NCI-H1092 treated with DMSO at 0.1 percent for 48 hours (cell line): Measurements from ENCODE around the gene ARFGAP1.
"Not testable (repeated sequence)": the region's sequence is repeated elsewhere in the genome, so short reads cannot be mapped to it uniquely, and the experiment has no call there.

Source experiments
- DNase-seq: peaks from one replicate; lab custom pipeline; 2025; lab: John Stamatoyannopoulos, UW

The ARFGAP1 gene

DNA sequence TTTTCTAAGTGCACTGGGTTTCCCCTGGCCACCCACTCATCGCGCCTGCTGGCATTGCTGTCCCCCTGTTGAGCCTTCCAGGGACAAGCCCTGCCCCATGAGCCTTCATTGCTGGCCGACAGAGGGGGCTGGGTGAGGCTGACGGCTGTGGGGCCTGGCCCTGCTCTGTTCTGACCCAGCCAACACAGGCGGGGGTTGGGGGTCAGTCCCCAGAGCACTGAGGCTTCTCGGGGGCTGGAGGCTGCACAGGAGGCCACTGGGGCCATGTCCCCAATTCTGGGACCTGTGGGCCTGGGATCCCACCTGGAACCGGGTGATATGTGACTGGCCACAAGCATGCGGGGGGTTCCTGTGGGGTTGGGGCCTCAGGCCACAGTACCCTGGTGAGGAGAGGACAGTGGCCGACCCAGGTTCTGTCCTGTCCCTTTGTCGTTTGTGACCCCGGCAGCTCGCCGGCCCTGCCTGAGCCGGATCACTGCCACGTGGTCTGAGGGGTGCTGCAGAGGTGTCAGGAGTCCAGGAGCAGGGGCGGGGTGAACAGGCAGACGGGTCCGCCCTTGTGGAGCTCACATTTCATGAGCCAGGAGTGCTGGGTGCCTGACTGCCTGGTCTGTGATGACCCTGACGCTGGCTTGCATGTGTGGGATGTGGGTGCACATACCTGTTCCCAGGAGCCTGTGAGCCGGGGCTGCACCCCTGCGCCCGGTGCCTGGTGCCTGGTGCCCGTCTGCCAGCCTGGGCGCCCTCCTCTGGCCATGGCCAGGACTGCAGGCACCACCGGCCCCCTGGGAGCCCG, 18.3 kb downstream of the ARFGAP1 start:
- no peak for DNase-seq

DNA sequence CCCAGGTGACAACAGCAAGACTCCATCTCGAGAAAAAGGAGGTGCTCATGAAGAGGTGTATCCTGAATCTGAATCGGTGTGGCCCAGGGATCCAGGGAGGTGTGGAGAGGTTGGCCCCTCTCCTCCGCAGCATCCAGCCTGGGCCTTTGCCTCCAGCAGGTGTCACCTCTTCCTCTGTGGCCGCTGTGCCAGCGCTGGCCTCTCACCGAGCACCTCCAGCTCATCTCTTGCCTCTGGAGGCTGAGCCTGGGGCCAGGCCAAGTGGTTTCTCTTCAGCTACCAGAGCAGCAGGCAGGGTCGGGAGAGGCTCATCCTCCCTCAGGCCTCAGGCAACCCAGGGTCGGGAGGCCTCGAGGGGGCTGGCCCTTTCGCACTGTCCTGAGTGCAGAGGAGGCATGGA, 19.2 kb downstream of the ARFGAP1 start:
- DNase-seq = no peak

GRCh38 chr20:63292292-63292701, 19.7 kb downstream of the ARFGAP1 start:
- no peak for DNase-seq

- DNase-seq = no peak
These were observed 20.3 kb downstream of the ARFGAP1 start, which contains the start of gene COL20A1 for GRCh38 chr20:63292904-63293303. TSS of gene COL20A1 (plus strand) at chr20:63293186. CDS start at chr20:63295108, 1,922 bp downstream.

GRCh38 chr20:63293456-63293855, 20.8 kb downstream of the ARFGAP1 start:
- no peak for DNase-seq

GRCh38 chr20:63293871-63294535, 21.4 kb downstream of the ARFGAP1 start:
- no peak for DNase-seq

DNA sequence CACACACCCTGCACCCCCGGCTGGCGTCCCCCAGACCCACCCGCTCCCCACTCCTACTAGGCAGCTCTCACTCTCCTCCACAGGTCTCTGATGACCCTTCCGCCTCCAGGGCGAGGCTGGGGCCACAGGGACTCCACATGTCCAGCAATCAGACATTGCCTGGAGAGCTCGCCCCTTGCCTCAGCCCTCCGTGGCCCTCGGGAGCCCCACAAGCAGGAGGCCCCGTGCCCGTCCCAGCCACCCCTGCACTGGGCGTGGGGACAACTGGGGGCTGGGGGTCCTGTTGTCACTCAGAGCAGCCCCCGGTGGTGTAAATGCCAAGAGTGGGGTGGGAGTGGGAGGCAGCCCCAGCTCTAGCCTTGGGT, 21.9 kb downstream of the ARFGAP1 start:
- no peak for DNase-seq

- no peak for DNase-seq
These were observed 22.4 kb downstream of the ARFGAP1 start for GRCh38 chr20:63295018-63295417.

GRCh38 chr20:63295422-63295821, 22.8 kb downstream of the ARFGAP1 start:
- no peak for DNase-seq

DNA sequence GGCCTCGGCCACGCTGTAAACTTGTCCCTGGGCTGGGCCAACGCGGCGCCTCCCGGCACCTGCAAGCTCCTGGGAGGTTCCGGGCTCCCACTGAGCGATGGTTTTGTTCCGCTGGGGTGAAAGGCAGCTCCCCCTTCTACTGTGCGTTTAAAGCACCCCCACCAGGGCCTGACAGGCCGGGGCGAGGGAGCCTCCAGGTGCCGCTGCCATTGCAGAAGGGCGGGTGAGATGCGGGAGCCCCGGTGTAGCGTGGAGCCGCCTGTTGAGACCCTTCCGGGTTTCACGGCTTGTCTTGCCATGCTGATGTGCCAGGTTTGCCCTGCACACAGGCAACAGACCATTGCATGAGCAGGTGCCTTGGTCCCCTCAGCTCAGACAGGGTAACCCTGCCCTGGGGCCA, 23.2 kb downstream of the ARFGAP1 start:
- no peak for DNase-seq

GRCh38 chr20:63296531-63297299, 24.1 kb downstream of the ARFGAP1 start:
- no peak for DNase-seq

DNA sequence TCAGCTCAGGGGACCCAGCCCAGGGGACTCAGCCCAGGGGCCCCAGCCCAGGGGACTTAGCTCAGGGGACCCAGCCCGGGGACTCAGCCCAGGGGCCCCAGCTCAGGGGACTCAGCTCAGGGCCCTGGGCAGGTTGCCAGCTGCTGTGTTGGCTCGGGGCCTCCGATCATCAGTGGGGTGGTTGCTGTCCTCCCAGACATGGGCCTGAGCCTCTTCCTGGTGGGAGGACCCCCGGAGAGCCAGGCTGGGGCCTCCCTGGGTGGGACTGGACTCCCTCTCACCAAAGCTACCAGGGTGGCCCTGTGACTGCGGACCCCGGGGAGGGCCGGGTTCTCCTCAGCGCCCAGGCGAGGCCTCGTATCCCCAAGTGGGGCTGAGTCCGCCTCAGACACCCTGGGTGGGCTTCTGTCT, 24.8 kb downstream of the ARFGAP1 start:
- no peak for DNase-seq

- no peak for DNase-seq
These were observed 25.4 kb downstream of the ARFGAP1 start for GRCh38 chr20:63297796-63298572.

DNA sequence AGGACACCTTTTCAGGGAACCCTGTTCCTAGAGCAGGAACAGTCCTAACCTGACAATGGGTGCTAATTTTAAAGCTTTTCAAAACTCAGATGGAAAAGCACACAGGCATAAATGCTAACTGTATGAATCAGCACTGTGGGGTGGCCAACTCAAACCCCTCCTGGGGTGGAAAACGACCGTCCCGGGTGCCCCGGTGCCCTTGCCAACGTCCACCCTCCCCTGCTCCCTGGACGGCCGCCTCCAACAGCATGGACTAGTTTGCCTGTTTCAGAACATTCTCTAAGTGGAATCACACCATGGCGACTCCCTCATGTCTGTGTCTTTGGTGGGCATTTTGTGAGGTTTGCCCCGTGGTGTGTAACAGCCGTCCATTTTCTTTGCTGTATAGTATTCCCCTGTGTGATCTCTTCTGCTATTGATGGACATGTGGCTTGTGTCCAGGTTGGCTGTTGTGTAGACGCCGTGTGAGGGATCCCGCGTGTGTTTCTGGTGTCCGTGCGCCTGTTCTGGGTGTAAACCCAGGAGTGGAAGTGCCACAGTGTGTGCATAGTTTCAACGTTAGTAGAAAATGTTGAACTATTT, 26.2 kb downstream of the ARFGAP1 start:
- no peak for DNase-seq

DNA sequence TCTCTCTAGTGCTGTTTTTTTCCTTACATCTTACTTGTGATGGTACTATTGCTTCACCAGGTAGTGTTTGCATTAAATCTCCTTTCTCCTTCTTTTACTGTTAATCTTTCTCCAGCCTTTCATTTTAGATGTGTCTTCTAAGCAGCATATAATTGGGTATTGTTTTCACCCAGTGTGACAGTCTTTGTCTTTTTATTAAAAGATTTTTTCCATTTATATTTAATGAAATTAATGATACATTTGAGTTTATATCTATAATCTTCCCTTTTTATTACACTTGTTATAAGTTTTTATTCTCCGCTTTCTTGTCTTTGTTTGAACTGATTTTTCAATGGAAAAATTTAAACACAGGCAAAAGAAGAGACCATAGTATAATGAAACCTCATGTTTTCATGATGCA, 29.1 kb downstream of the ARFGAP1 start:
- no peak for DNase-seq

DNA sequence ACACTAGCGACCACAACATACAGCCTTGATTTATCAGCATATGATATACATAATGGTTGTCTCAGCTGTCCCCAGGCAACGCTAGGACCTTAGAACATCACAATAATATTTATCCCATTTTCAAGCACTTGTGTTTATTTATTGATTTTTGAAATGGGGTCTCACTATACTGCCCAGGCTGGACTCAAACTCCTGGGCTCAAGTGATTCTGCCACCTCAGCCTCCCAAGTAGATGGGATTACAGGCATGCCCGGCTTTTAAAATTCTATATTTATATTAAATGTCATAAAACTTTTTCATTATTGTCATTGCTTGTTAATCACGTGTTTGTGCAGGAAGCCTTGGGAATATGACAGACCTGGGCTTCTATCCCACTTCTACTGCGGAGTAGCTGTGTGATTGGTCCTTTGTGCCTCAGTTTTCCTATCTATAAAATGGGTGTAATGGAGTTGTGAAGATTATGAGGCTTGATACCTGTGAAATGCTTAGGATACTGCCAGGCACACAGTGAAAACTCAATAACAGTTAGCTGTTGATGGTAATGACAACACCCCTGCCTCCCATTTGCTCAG, 30.6 kb downstream of the ARFGAP1 start:
- no peak for DNase-seq

GRCh38 chr20:63305393-63305792, 32.8 kb downstream of the ARFGAP1 start:
- no peak for DNase-seq

- DNase-seq = not testable (repeated sequence)
These were observed 33.5 kb downstream of the ARFGAP1 start for GRCh38 chr20:63305933-63306672.

- no peak for DNase-seq
These were observed 34.3 kb downstream of the ARFGAP1 start for GRCh38 chr20:63306673-63307537.
